ENCODE data around the gene HMCN1. TPM values are rescaled to one million over a fixed set of nuclear protein-coding genes. Genes with fewer than 3 reads are reported as not detected.
"Not testable (repeated sequence)": the region's sequence is repeated elsewhere in the genome, so short reads cannot be mapped to it uniquely, and the experiment has no call there.

Gene HMCN1
- total RNA-seq, 6 experiments from 2014 or later, result 4.7 to 7.5 (median 5.7) TPM

GRCh38 chr1:186152620-186153239 lies 418.5 kb downstream of the HMCN1 start:
- no peak for TF ChIP-seq CTCF (IDR thresholded peaks at IDR 0.05)
- TF ChIP-seq POLR2A (IDR thresholded peaks at IDR 0.05), result no peak
- no peak overlapping the region for H3K27ac ChIP-seq
- intact Hi-C loops (cut with DNase I), result no loop called here
- H3K36me3 ChIP-seq, result no peaks in the 10 kb centered on the region
- no peaks in the 10 kb centered on the region for H3K9me3 ChIP-seq
- H3K4me3 ChIP-seq, result no peak overlapping the region
- no peak for ATAC-seq
- no peaks in the 10 kb centered on the region for H3K4me1 ChIP-seq
- no peak for DNase-seq
- H3K27me3 ChIP-seq, result no peaks in the 10 kb centered on the region
- WGBS (ENCODE audit: insufficient coverage, low coverage, low lambda C conversion rate, missing lambda C conversion rate), result 45% methylated on average over 3 of the region's 5 CpGs

GRCh38 chr1:186154651-186155050 lies 420.5 kb downstream of the HMCN1 start:
- no peaks in the 10 kb centered on the region for H3K27me3 ChIP-seq
- DNase-seq, result no peak
- 50% methylated on average over 1 of the region's 1 CpG for whole genome bisulfite sequencing (ENCODE audit: insufficient coverage, low coverage, low lambda C conversion rate, missing lambda C conversion rate)
- no peaks in the 10 kb centered on the region for H3K36me3 ChIP-seq
- no peak overlapping the region for H3K4me3 ChIP-seq
- no peaks in the 10 kb centered on the region for H3K4me1 ChIP-seq
- TF ChIP-seq CTCF (IDR thresholded peaks at IDR 0.05), result no peak
- no peak for TF ChIP-seq POLR2A (IDR thresholded peaks at IDR 0.05)
- no peak for ATAC-seq
- H3K9me3 ChIP-seq, result no peaks in the 10 kb centered on the region
- H3K27ac ChIP-seq, result no peak overlapping the region
- intact Hi-C loops (cut with DNase I), result no loop called here

- TF ChIP-seq CTCF (IDR thresholded peaks at IDR 0.05) (peak; percentile 15 to 56 (median 45)), POLR2A (IDR thresholded peaks at IDR 0.05) (no peak)
- peak; percentile 58 to 80 (median 66) for ATAC-seq
- WGBS (ENCODE audit: insufficient coverage, low coverage, low lambda C conversion rate, missing lambda C conversion rate), result 22% methylated on average over 1 of the region's 1 CpG
- DNase-seq, result no peak
- H3K36me3 ChIP-seq, result no peaks in the 10 kb centered on the region
- no peak overlapping the region for H3K4me3 ChIP-seq
- intact Hi-C loops (cut with DNase I), result no loop called here
- no peaks in the 10 kb centered on the region for H3K9me3 ChIP-seq
- no peaks in the 10 kb centered on the region for H3K4me1 ChIP-seq
- H3K27ac ChIP-seq, result no peak overlapping the region
- H3K27me3 ChIP-seq, result no peaks in the 10 kb centered on the region
Measured at GRCh38 chr1:186155594-186155993, 421.4 kb downstream of the HMCN1 start.

- H3K9me3 ChIP-seq; H3K4me1 ChIP-seq; DNase-seq; intact Hi-C loops (cut with DNase I); H3K27me3 ChIP-seq; ATAC-seq; H3K36me3 ChIP-seq; H3K4me3 ChIP-seq; H3K27ac ChIP-seq: not testable (repeated sequence)
- no CpG with 5 or more reads among the region's 7 CpGs for WGBS (ENCODE audit: insufficient coverage, low coverage, low lambda C conversion rate, missing lambda C conversion rate)
Measured at GRCh38 chr1:186162895-186163294, 428.7 kb downstream of the HMCN1 start.

- no peaks in the 10 kb centered on the region for H3K27me3 ChIP-seq
- no peaks in the 10 kb centered on the region for H3K4me1 ChIP-seq
- H3K9me3 ChIP-seq, result no peaks in the 10 kb centered on the region
- H3K36me3 ChIP-seq, result no peaks in the 10 kb centered on the region
- H3K27ac ChIP-seq, result no peak overlapping the region
- TF ChIP-seq POLR2A (IDR thresholded peaks at IDR 0.05) (no peak), CTCF (IDR thresholded peaks at IDR 0.05) (no peak)
- whole genome bisulfite sequencing (ENCODE audit: insufficient coverage, low coverage, low lambda C conversion rate, missing lambda C conversion rate), result 58% methylated on average over 3 of the region's 3 CpGs
- no peak for DNase-seq
- intact Hi-C loops (cut with DNase I), result no loop called here
- no peak overlapping the region for H3K4me3 ChIP-seq
- ATAC-seq, result no peak
Measured at GRCh38 chr1:186164773-186165172, 430.6 kb downstream of the HMCN1 start.

Data from right lobe of liver (tissue), 6 donors.